Hepatocyte (in vitro differentiated cells): ENCODE measurements around the gene CAPN7. TPM values are rescaled to one million over a fixed set of nuclear protein-coding genes. Genes with fewer than 3 reads are reported as not detected.

Source experiments
- DNase-seq: peaks from one replicate; pipeline ENCODE4 v3.0.0-alpha.2; 2016; ENCODE audit warnings: low spot score
- H2AFZ ChIP-seq: fragments of 200-600 bp; sonication (generic); 2 replicates; pipeline ENCODE4 v1.6.0; 2016; ENCODE audit warnings: antibody characterized with exemption, mild to moderate bottlenecking
- H3K27ac ChIP-seq: fragments of 200-600 bp; sonication (generic); 2 replicates; pipeline ENCODE4 v1.5.1; 2016; ENCODE audit warnings: mild to moderate bottlenecking
- H3K27me3 ChIP-seq: fragments of 200-600 bp; sonication (generic); 2 replicates; pipeline ENCODE4 v1.6.1; 2016
- H3K36me3 ChIP-seq: fragments of 200-600 bp; sonication (generic); replicated peaks from 2 replicates; pipeline ENCODE4 v1.5.1; 2016; ENCODE audit warnings: low read depth; ENCODE audit not compliant: insufficient read depth
- H3K4me1 ChIP-seq: fragments of 200-600 bp; sonication (generic); 2 replicates; pipeline ENCODE4 v1.5.1; 2016; ENCODE audit warnings: mild to moderate bottlenecking, moderate library complexity; ENCODE audit not compliant: insufficient read depth
- H3K4me2 ChIP-seq: fragments of 200-600 bp; sonication (generic); 2 replicates; pipeline ENCODE4 v1.6.0; 2016
- H3K4me3 ChIP-seq: fragments of 200-600 bp; sonication (generic); 2 replicates; pipeline ENCODE4 v1.5.1; 2016; ENCODE audit warnings: mild to moderate bottlenecking
- H3K79me2 ChIP-seq: fragments of 200-600 bp; sonication (generic); 2 replicates; pipeline ENCODE4 v1.6.0; 2017; ENCODE audit warnings: mild to moderate bottlenecking
- H3K9me2 ChIP-seq: fragments of 200-600 bp; sonication (generic); replicated peaks from 2 replicates; pipeline ENCODE4 v1.6.0; 2017; ENCODE audit warnings: mild to moderate bottlenecking; ENCODE audit not compliant: insufficient read depth
- H3K9me3 ChIP-seq: fragments of 200-600 bp; sonication (generic); 2 replicates; pipeline ENCODE4 v1.5.1; 2016; ENCODE audit warnings: low read depth, mild to moderate bottlenecking
- H4K20me1 ChIP-seq: fragments of 200-600 bp; sonication (generic); 2 replicates; pipeline ENCODE4 v1.6.0; 2016; ENCODE audit warnings: mild to moderate bottlenecking; ENCODE audit not compliant: insufficient read depth, poor library complexity, severe bottlenecking
- EZH2 ChIP-seq: fragments of 200-600 bp; sonication (generic); IDR thresholded peaks from 2 replicates; pipeline ENCODE4 v1.6.1; 2016; ENCODE audit warnings: antibody characterized with exemption, mild to moderate bottlenecking, borderline replicate concordance
- EZH2phosphoT487 ChIP-seq: fragments of 200-600 bp; sonication (generic); IDR thresholded peaks from one replicate; pipeline ENCODE4 v1.6.1; 2018; ENCODE audit warnings: antibody characterized with exemption, mild to moderate bottlenecking, low read depth, moderate library complexity; ENCODE audit not compliant: unreplicated experiment, severe bottlenecking
- WGBS: methylation state at CpG from one replicate; pipeline ENCODE4 v1.1.6; 2016; ENCODE audit warnings: low lambda C conversion rate; ENCODE audit errors: missing lambda C conversion rate; 5-methylcytosine and 5-hydroxymethylcytosine counted together
- polyA plus RNA-seq: library from polyadenylated mRNA; unstranded; fragments of >200 nt; fragmentation: Nextera tagmentation; extraction: Ambion mirVana; gene quantifications from 2 replicates; pipeline ENCODE4 v1.2.1, GENCODE V29; 2016
- total RNA-seq: library from RNA; depleted of rRNA; stranded (reverse); fragments of >200 nt; gene quantifications from 2 replicates; pipeline ENCODE4 v1.2.3, GENCODE V29; 2014
- TF ChIP-seq, protein P1 (sequence below): fragments of 200-600 bp; sonication (generic); IDR thresholded peaks from 2 replicates; pipeline ENCODE4 v1.5.1; 2016; ENCODE audit warnings: antibody characterized with exemption, mild to moderate bottlenecking; ENCODE audit not compliant: poor library complexity

The CAPN7 gene
- total and polyA plus RNA-seq, 2 experiments from 2014 or later: 21.6 to 60.3 TPM

DNA sequence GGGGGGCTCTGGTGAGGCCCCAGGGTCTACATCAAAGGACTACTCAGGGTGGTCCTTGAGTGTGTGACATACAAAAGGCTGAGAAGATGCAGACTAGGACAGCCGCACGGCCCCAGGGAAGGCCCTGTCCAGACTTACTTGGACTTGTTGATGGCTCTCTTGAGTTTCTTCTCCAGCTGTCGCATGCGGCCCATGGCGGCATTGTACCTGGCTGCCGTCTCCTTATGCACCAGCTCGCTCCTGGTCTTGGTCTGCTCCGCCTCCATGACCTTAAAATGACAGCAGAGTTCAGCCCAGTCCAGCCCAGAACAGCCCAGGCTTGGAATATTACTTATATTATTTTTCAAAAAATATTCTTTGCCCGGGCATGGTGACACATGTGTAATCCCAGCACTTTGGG, 56.0 kb downstream of the CAPN7 start:
- no peak overlapping the region for H3K4me3 ChIP-seq
- no peaks in the 10 kb centered on the region for H3K9me3 ChIP-seq
- H3K4me2 ChIP-seq: no peak overlapping the region
- H3K4me1 ChIP-seq: no peaks in the 10 kb centered on the region
- TF ChIP-seq EZH2phosphoT487 (no peak), EZH2 (no peak)
- TF ChIP-seq, protein P1, sequence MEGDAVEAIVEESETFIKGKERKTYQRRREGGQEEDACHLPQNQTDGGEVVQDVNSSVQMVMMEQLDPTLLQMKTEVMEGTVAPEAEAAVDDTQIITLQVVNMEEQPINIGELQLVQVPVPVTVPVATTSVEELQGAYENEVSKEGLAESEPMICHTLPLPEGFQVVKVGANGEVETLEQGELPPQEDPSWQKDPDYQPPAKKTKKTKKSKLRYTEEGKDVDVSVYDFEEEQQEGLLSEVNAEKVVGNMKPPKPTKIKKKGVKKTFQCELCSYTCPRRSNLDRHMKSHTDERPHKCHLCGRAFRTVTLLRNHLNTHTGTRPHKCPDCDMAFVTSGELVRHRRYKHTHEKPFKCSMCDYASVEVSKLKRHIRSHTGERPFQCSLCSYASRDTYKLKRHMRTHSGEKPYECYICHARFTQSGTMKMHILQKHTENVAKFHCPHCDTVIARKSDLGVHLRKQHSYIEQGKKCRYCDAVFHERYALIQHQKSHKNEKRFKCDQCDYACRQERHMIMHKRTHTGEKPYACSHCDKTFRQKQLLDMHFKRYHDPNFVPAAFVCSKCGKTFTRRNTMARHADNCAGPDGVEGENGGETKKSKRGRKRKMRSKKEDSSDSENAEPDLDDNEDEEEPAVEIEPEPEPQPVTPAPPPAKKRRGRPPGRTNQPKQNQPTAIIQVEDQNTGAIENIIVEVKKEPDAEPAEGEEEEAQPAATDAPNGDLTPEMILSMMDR: no peak
- H3K27ac ChIP-seq: no peak overlapping the region
- WGBS: 86% methylated on average over 9 of the region's 9 CpGs
- no peak for DNase-seq
- H3K36me3 ChIP-seq: no peaks in the 10 kb centered on the region
- H3K79me2 ChIP-seq: peaks cover 7% of the 10 kb centered on the region
- H2AFZ ChIP-seq: no peak overlapping the region
- H4K20me1 ChIP-seq: no peaks in the 10 kb centered on the region
- H3K9me2 ChIP-seq: no peaks in the 10 kb centered on the region
- no peaks in the 10 kb centered on the region for H3K27me3 ChIP-seq

DNA sequence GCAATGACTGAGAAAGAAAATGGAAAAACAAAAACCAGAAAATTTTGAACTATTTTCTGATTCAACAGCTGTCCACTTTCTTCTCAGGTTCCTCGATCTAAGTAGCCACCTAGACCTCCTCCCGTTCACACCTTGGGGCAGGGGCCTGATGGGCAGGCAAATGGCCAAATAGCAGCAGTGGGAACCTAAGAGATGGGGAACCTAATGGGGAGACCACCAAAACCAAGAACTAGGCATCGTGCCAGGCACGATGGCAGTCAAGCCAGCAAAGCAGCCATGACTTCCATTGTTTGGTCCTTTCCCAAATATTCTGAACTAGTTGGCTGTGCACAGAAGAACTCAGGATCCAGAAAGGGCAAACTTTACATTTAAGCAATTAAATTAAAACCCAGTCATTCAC, 57.1 kb downstream of the CAPN7 start:
- H3K27ac ChIP-seq: no peak overlapping the region
- no peak overlapping the region for H3K4me2 ChIP-seq
- H3K9me2 ChIP-seq: no peaks in the 10 kb centered on the region
- no peaks in the 10 kb centered on the region for H3K4me1 ChIP-seq
- no peak overlapping the region for H3K4me3 ChIP-seq
- H3K27me3 ChIP-seq: no peaks in the 10 kb centered on the region
- H3K36me3 ChIP-seq: no peaks in the 10 kb centered on the region
- TF ChIP-seq EZH2phosphoT487: no peak
- TF ChIP-seq, protein P1: no peak
- TF ChIP-seq EZH2: no peak
- WGBS: 97% methylated on average over 4 of the region's 4 CpGs
- no peak overlapping the region for H2AFZ ChIP-seq
- DNase-seq: no peak
- no peaks in the 10 kb centered on the region for H4K20me1 ChIP-seq
- H3K9me3 ChIP-seq: no peaks in the 10 kb centered on the region
- peaks cover 7% of the 10 kb centered on the region for H3K79me2 ChIP-seq

DNA sequence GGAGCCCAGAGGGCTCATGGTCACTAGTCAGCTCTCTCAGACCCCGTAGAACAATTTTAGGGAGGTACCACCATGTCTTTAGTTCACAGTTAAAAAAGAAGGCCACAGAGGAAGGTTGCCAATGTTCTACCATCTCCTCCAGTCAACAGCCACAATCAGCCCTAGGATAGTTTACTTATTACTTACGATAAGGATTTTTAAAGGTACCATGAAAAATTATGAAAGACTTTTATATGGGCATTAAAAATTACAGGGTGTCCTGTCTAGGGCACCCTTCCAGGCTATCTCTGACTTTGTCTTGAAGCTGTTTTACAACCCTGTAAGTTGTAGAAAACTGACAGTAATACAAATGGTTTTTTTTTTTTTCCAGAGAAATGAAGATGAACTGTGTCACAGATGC, 57.9 kb downstream of the CAPN7 start:
- no peak overlapping the region for H3K27ac ChIP-seq
- DNase-seq: no peak
- no peak overlapping the region for H2AFZ ChIP-seq

More for the DNA sequence above, 57.9 kb downstream of the CAPN7 start:
- Histone ChIP-seq H3K9me2 (no peaks in the 10 kb centered on the region), H3K4me1 (no peaks in the 10 kb centered on the region), H3K9me3 (no peaks in the 10 kb centered on the region), H3K36me3 (no peaks in the 10 kb centered on the region), H3K79me2 (peaks cover 7% of the 10 kb centered on the region), H3K4me3 (no peak overlapping the region), H3K4me2 (no peak overlapping the region), H3K27me3 (no peaks in the 10 kb centered on the region), H4K20me1 (no peaks in the 10 kb centered on the region)
- TF ChIP-seq, protein P1: no peak
- TF ChIP-seq EZH2 (no peak), EZH2phosphoT487 (no peak)
- WGBS: 71% methylated on average over 2 of the region's 2 CpGs
